ENCODE measurements around the gene KDM4D.
"Not testable (repeated sequence)": the region's sequence is repeated elsewhere in the genome, so short reads cannot be mapped to it uniquely, and the experiment has no call there.

Gene KDM4D

DNA sequence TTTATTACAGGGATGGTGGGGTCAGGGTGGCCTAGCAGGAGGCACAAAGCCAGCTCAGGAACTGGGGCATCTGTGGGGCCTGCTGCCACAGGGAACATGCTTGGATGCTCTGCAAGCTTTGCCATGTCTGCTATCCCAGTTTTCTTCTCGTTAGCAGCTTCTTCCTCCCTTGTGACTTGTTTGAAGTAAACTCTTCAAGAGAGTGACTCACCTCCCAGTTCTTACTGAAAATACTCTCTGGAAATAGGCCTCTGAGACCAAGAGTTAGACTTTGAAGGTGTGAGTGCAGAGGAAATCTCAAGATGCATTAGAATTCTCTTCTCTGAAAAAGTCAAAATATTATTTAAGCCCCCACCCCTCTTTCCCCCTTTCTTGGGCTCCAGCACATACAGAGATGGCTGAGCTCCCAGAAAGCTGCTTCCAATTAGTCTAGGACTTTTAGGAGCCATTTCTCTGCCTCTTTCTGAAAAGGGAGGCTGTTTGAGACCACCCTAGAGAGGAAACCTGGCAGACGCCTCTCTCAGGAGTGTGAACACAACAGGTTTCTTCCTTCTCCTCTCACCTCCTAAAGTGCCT is 15.3 kb upstream of the KDM4D start:
- no peak for DNase-seq (ENCODE audit: low spot score)

DNA sequence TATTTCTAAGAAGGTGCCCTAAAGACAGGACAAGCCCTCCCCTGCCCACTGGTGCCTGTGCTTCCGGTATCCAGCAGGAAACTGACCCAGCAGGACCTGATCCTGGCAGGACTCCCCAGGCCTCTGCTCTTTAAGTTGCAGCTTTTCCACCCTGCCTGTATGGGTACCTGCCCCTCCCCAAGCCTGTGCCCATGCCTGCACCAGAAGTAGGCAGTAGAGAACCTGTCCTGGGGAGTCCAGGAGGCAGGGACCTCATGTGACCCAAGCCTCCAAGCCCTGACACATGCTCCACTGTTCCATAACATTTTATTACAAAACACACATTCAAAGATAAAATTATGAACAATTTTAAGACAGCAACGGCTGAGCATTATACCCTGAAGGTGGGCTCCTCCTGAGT is 14.3 kb upstream of the KDM4D start:
- no peak for DNase-seq (ENCODE audit: low spot score)

DNA sequence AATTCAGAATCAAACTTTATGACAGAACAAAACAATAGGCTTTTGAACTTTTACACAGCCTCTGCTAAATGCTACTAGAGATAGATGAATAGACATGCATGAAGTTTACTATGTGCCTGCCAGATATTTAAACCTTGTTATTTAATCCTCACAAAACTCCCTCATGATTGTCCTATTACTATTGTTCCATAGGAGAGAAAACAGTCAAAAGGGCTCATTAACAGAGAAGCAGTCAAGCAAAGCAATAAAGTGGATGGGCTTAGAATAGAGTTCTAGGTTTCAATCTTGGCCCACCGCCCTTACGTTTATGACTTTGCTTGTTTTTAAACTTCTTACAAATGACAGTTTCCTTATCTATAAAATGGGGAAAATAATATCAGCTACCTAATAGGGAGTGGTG is 13.0 kb upstream of the KDM4D start:
- DNase-seq (ENCODE audit: low spot score) = no peak

DNA sequence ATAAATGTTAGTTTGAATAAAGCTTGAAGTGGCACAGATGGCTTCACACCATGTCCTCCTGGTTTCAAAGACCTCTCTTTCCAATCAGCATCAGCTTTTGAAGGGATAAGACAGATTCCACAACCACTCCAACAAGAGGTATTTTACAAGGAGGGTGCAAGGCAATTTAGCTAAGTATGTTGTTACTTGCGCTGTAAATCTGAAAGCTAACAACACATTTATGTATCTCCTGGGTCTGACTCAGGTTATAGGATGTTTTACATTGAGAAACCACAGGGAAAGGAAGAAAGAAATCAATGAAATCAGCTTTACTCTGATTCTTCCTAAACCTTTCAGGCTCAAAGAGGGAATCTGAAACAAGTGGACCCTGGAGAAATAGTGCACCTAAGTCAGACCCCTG is 12.3 kb upstream of the KDM4D start:
- DNase-seq (ENCODE audit: low spot score) = no peak

DNA sequence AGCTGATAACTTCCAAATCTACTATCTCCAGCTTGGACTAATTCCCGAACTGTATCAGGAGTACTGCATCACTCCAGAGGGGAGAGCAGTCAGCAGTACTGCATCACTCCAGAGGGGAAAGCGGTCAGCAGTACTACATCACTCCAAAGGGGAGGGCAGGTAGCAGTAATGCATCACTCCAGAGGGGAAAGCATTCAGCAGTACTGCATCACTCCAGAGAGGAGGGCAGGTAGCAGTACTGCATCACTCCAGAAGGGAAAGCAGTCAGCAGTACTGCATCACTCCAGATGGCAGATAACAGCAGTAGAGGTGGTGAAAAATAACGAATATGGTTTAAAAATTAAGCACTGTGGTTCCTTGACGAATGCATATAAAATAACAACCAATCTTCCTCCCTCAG is 8.6 kb upstream of the KDM4D start:
- DNase-seq (ENCODE audit: low spot score) = no peak

DNA sequence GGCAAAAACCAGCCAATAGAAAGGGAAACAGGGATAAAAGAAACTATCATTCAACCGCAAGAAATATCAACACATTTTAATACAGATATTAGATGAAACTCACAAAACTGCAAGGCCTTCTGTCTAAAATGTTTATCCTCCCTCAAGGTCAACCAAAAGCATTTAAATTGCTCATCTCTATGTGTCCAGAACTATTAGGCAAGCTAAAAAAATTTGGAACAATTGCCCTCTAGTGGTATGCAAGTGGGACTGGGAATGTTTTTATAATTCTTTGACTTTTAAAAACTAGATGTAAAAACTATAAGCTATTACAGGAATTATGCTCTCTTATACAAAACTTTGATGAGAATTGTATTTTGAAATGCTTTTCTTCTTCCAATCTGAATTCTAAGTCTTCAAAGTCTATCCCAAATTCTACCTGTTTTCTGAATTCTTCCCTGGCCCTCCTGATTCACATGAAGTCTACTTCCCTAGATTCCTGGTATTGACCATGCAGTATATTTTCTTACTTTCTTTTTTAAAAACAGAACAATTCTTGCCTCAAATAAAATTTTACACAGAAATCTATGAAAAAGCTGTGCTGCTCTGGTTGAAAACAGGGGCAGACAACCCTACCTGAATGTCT is 5.1 kb upstream of the KDM4D start:
- no peak for DNase-seq (ENCODE audit: low spot score)

DNA sequence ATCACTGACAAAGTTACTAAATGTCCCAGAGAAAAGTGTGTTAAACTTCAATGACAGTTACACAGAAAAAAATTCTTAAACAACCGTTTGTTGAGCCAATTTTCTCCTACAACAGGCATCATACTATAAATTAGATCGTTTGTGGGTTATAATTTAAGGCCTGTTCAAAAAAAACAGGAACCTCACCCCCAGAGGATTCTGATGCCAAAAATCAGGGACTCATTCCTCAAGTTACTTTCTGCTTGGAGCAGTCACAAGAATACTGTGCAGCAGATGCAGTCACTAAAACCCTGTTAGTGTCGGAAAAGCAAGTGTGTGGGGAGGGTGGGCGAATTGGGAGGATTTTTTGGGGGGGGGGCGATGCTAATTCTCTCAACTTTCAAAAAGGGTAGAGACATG is 810 bp upstream of the KDM4D start:
- DNase-seq (ENCODE audit: low spot score) = no peak

DNA sequence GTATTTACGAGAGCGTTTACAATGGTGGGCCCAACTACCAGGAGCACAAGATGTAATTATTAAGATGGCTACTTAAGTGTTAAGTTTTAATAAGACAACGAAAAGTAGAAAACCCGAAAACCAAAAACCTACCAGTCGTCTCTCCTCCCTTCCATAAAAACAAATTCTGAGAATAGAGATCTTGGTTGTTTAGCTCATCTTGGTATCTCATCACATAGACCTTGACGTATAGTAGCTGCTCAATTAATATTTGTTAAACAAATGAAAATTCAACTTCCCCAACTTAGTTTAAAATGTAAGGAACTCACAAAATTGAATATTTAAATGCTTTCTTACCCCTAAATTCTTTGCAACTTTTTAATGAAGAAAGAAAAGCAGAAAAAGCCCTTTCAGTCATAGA is 669 bp downstream of the KDM4D start:
- DNase-seq (ENCODE audit: low spot score) = no peak

DNA sequence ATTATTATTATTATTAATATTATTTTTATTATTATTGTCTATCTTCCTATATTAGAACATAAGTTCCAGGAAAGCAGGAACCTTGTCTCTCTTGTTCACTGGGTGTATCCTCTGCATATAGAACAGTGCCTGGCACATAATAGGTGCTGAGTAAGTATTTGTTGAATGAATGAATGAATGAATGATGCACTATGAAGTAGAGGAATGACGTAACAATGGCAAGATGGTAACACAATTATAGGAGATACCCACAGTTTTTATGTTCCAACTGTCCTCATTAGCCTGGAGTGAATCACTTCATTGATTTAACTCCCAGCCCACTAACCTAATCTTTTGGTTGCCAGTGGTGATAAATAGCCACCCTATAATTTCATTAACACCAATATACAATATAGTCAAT is 2.1 kb downstream of the KDM4D start:
- no peak for DNase-seq (ENCODE audit: low spot score)

DNA sequence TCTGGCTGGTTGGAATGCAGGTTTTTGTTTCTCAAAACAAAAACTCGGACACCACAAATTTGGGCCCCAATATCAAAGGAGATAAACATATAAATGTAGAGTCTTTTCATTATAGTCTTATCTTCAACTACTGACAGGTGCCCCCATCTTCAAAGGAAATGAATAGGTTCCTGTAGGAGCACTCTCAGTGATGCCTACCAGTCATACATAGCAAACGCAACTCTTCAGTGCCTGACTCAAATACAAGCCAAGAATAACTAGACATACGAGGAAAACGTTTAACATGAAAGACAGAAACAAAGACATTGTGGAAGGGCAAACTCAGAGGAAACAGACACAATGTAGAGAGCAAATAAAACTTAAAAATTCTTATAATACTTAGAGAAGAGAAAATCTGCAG is 13.9 kb downstream of the KDM4D start:
- no peak for DNase-seq (ENCODE audit: low spot score)

DNA sequence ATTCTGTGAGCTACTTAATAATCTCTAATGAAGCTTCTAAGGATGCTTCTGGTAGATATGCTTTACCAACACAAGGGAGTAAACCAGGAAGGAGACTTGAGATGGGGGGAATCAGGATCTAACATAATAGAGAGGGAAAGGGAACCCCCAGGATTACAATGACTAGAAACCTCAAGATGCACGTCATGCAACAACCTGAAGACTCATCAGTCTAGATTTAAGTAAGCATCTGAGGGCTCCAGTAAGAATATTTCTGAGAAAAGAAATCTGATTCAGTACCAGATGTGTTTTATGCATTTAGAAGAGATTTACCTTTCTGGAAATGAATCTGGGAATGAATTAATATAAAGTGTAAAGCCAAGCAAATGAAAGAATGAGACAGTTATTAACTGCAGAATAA is 15.2 kb downstream of the KDM4D start:
- DNase-seq (ENCODE audit: low spot score) = no peak

DNA sequence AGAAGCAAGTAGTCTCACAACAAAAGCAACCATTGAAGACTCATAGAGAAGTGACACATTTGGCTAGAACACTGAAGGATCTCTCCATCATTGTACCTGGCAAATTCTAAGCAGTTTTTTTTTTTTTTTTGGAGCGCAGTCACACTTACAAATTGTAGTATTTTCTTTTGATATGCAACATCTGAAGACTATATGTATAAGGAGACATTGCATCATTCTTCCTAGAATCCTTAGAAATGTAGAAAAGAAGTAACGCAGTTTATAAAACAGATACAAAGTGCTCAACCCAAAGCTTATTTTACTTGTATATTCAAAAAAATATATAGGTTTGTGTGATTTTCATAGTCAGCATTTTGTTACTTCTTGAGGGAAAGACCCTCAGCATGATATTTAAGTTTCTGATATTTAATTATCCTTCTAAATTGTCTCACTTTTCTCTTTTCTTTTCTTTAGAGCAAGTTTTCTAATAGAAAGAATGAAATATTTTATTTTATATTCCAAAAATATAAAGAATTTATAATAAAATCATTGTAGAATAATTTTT is 20.0 kb downstream of the KDM4D start:
- DNase-seq (ENCODE audit: low spot score) = no peak

DNA sequence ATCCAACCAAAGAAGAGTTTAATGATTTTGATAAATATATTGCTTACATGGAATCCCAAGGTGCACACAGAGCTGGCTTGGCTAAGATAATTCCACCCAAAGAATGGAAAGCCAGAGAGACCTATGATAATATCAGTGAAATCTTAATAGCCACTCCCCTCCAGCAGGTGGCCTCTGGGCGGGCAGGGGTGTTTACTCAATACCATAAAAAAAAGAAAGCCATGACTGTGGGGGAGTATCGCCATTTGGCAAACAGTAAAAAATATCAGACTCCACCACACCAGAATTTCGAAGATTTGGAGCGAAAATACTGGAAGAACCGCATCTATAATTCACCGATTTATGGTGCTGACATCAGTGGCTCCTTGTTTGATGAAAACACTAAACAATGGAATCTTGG is 23.9 kb downstream of the KDM4D start:
- DNase-seq (ENCODE audit: low spot score) = no peak

DNA sequence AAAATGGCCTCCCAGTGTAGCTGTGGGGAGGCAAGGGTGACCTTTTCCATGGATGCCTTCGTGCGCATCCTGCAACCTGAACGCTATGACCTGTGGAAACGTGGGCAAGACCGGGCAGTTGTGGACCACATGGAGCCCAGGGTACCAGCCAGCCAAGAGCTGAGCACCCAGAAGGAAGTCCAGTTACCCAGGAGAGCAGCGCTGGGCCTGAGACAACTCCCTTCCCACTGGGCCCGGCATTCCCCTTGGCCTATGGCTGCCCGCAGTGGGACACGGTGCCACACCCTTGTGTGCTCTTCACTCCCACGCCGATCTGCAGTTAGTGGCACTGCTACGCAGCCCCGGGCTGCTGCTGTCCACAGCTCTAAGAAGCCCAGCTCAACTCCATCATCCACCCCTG is 24.8 kb downstream of the KDM4D start:
- DNase-seq (ENCODE audit: low spot score) = no peak

DNA sequence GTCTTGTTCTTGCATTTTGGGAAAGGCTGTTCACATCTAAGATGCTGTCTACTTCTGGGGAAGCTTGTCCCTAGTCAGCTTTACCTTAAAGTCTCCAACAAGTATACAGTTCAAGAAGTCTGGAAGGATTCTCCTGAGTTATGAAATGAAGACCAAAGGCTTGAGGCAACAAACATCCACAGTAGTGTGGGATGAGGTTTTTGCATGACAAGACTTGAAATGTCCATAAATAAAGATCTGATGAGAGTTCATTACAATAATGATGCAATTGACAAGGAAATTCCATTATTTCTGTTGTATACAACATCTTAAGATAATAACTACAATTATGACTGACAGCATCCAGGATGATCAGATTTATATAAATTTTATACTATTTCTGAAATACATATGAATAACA is 30.2 kb downstream of the KDM4D start:
- no peak for DNase-seq (ENCODE audit: low spot score)

DNA sequence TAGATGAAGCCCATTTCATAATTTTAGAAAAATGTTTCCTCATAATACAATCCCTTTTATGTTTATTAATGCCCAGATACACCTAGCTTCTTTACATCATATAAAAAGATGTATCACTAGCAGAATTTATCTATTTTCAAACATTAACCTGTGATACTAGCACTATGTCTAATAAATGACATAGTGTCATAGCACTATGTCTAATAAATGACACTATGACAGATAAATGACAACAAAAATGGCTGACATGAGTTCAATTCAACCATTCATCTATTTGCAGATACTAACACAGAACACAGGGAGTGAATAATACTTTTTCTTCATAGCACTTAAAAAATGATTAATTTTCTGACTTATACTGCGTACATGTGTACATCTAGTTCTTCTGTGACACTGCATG is 32.1 kb downstream of the KDM4D start:
- no peak for DNase-seq (ENCODE audit: low spot score)

DNA sequence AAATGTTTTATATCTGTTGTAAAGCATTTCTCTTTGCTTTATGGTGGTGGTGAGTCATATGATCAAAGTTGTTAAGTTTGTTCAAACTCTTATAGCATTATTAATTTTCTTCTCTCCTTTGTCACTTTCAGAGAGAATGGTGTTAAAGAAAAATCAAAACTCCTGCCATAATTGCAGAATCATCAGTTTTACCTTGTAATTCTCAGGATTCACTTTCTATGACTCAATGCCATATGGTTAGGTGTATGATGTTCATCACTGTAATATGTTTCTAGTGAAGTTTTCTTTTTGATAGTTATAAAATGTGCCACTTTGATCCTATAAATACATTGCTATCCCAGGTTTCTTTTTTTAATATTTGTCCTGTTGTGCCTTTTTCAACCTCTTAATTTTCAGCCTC is 37.9 kb downstream of the KDM4D start:
- DNase-seq (ENCODE audit: low spot score) = no peak

DNA sequence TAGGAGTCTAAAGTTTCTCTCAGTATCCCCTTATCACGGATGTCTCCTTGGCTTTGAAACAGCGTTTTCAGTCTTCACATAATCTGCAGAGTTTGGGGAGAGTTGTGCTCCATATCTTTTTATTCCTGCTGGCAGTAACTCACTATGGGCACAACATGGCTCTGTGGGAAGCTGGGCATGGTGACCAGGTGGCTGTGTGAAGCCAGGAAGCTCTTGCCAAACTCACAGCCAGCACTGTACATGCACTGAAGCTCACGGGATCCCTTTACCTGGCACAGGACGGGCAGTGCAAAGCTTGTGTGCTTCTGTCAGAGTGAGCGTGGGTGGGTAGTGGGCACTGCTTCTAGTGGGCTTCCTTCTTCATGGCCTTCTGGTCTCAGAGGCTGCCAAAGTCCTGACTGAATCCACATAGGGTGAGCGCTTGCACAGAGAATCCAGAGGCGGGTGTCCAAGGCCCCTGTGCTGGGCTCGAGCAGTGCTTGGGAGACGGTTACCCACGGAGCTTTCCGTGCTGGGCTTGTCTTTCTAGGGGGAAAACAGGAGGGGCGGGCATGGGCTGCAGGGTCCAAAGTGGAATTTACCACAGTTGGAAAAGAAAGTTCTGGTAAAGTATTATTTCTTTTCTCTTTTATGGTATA is 40.8 kb downstream of the KDM4D start:
- no peak for DNase-seq (ENCODE audit: low spot score)

DNA sequence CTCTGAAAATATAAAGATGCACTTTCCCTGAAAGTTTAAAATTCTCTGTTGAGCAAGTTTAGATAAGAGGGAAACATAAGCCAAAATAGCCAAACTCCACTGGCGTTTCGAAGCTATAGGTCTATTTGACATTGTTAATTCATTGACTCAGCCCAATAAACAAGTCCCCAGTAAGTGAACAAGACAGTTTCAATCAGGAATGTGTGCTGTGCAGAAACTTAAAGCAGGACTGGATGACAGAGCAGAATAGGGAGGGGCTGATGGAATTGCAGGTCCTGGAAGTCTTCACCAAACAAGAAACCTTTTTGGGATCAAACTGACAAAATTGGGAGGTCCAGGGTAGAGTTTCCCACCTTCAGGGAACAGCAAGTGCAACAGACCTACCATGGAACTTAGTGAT is 42.6 kb downstream of the KDM4D start:
- no peak for DNase-seq (ENCODE audit: low spot score)

DNA sequence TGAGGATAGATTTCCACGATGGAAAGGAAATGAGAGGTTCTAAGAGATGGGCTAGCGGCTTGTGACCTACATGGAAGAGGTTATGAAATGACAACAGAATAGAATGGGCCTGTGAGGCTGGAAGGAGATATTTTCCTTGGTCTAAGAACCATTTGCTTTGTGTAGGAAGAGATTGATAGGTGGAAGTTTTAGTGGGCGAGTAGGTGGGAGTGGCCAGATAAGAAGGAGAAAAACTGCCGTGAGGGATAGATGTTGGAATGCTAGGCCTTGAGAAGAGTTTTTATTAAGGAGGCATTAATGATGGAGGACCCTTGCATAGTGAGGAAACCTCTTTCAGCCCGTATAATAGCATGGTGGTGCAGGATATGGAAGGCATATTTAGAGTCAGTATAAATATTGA is 48.0 kb downstream of the KDM4D start:
- DNase-seq (ENCODE audit: low spot score) = not testable (repeated sequence)

DNA sequence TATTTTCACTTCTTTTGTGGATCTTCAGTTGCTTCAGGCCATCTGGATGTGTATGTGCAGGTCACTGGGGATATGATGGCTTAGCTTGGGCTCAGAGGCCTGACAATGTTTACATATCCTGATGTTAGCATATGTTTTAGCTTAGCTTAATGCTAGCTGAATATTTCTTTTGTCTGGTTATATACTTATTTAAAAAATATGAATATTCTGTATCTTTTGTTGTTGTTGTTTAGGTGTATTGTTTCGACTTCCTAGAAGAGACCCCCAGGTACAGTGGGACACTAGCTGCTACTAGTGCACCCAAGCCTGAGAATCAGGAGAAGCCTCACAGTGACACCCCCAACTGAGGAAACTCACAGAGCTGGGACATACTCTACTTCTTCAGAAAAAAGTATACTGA is 51.4 kb downstream of the KDM4D start, which contains the start of gene KDM4E:
KDM4E (plus strand) TSS at position 301 of the 400 bp plus-strand sequence. CDS start 300 bp downstream, outside the sequence.
- DNase-seq (ENCODE audit: low spot score) = no peak

DNA sequence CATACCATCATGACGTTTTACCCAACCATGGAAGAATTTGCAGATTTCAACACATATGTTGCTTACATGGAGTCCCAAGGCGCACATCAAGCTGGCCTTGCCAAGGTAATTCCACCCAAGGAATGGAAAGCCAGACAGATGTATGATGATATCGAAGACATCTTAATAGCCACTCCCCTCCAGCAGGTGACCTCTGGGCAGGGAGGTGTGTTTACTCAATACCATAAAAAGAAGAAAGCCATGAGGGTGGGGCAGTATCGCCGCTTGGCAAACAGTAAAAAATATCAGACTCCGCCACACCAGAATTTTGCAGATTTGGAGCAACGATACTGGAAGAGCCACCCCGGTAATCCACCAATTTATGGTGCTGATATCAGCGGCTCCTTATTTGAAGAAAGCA is 52.1 kb downstream of the KDM4D start:
- not testable (repeated sequence) for DNase-seq (ENCODE audit: low spot score)

DNA sequence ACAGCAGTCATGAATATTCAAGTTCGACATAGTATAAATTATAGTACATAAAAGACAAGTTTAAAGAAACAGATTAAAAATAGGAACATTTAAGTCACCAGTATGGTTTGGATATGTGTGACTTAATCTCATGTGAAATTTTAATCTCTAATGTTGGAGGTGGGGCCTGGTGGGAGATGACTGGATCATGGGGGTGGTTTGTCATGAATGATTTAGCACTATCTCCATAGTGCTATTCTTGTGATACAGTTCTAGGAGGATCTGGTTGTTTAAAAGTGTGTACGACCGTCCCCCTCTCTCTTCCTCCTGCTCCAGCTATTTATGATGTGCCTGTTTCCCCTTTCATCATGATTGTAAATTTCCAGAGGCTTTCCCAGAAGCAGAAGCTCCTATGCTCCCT is 54.8 kb downstream of the KDM4D start:
- no peak for DNase-seq (ENCODE audit: low spot score)

DNA sequence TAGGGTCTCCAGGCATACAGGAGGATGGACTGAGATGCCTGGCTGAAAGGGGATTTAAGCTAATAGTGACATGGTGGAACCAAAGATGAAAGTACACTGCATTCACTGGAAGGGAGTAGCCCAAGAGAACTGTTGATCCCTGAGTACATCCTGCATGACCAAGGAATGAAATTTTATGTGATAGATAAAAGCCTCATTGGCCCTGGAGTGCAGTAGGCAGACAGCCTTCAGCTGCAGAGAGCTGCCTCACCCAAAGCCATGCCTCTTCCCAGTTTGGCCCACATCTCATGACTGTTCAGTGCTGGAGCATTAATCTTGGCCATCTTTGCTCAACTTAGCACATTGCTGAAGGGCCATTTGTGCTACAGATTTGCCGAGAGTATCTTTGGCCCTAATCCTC is 59.5 kb downstream of the KDM4D start:
- DNase-seq (ENCODE audit: low spot score) = no peak

All from Ammon's horn (tissue), 1 donor.